Measurements from ENCODE around the gene FHIT. TPM values are rescaled to one million over a fixed set of nuclear protein-coding genes. Genes with fewer than 3 reads are reported as not detected.

Gene FHIT
- total and polyA plus RNA-seq, 2 of the 4 experiments (the other 2 are of a cell fraction): 0.07 TPM; not detected in 1

GRCh38 chr3:59920822-59921221, 1330.4 kb downstream of the FHIT start:
- no CpG with 5 or more reads among the region's 5 CpGs for WGBS, 2 experiments (ENCODE audit: extremely low coverage in 2 of 2, insufficient read length in 1 of 2)
- no peak overlapping the region for H4K5ac ChIP-seq (ENCODE audit: low read depth, low read length)
- no peak overlapping the region for H2BK5ac ChIP-seq (ENCODE audit: low read depth, low read length, poor library complexity, severe bottlenecking)

More at GRCh38 chr3:59920822-59921221, 1330.4 kb downstream of the FHIT start:
- in situ Hi-C loops (cut with MboI; ENCODE audit: low sequenced_read_pairs) (no loop called here), dilution Hi-C loops (cut with HindIII; ENCODE audit: low sequenced_read_pairs, unreplicated experiment) (no loop called here), intact Hi-C loops (cut with micrococcal nuclease) (no loop called here)
- Histone ChIP-seq H2AFZ (replicated peaks; ENCODE audit: low read length, poor library complexity) (no peak overlapping the region), H3K27me3 (ENCODE audit: control insufficient read depth, insufficient read depth, low read length) (no peaks in the 10 kb centered on the region), H4K20me1 (ENCODE audit: insufficient read depth, low read length) (no peaks in the 10 kb centered on the region), H3K9me3 (ENCODE audit: control insufficient read depth, insufficient read depth, low read length) (no peaks in the 10 kb centered on the region), H4K91ac (ENCODE audit: insufficient read depth, low read depth, low read length) (no peak overlapping the region), H2BK20ac (ENCODE audit: low read depth, low read length) (no peak overlapping the region), H3K14ac (replicated peaks; ENCODE audit: low read depth, low read length) (no peak overlapping the region), H3K23ac (ENCODE audit: low read depth, low read length) (no peak overlapping the region), H3K9ac (ENCODE audit: low read depth, low read length) (no peak overlapping the region), H3K36me3 (ENCODE audit: control insufficient read depth, insufficient read depth, low read length) (no peaks in the 10 kb centered on the region), H4K8ac (ENCODE audit: low read depth in 2 of 2, low read length in 2 of 2) (no peak overlapping the region), H3K79me1 (ENCODE audit: low read depth in 1 of 2, low read length in 2 of 2) (no peaks in the 10 kb centered on the region), H3K4me2 (ENCODE audit: low read depth, low read length) (no peak overlapping the region), H3K27ac (ENCODE audit: insufficient read depth, low read length) (no peak overlapping the region), H2AK5ac (ENCODE audit: low read depth, low read length) (no peak overlapping the region), H3K4ac (ENCODE audit: low read depth, low read length) (no peak overlapping the region), H2BK15ac (ENCODE audit: low read depth, low read length) (no peak overlapping the region), H3K56ac (ENCODE audit: extremely low read depth, insufficient read depth, low read length) (no peak overlapping the region), H3K18ac (ENCODE audit: low read depth, low read length) (no peak overlapping the region), H3K4me1 (ENCODE audit: control insufficient read depth, insufficient read depth, low read length) (no peaks in the 10 kb centered on the region), H3K9me1 (ENCODE audit: insufficient read depth, low read length) (no peaks in the 10 kb centered on the region), H3K4me3 (ENCODE audit: insufficient read depth, low read depth, low read length) (no peak overlapping the region), H2BK120ac (ENCODE audit: low read depth, low read length) (no peak overlapping the region), H2AK9ac (replicated peaks; ENCODE audit: low read depth, low read length, poor library complexity) (no peak overlapping the region)
- no TSS peak for BruUV-seq (replicated peaks)
- POLR2A ChIA-PET (ENCODE audit: unreplicated experiment): no interaction called here
- CTCF ChIA-PET: no interaction called here
- ATAC-seq (ENCODE audit: low read depth) (no peak), DNase-seq (no peak)
- TF ChIP-seq MAFK (IDR thresholded peaks at IDR 0.05; ENCODE audit: low read depth, low read length): no peak
- TF ChIP-seq BHLHE40 (IDR thresholded peaks at IDR 0.05; ENCODE audit: low read depth, low read length): no peak
- TF ChIP-seq CTCF (conservative IDR thresholded peaks at IDR 0.05; ENCODE audit: low read depth, low read length): no peak
- no peak for TF ChIP-seq CHD1 (IDR thresholded peaks at IDR 0.05; ENCODE audit: low read depth, low read length)
- TF ChIP-seq NFE2L2 (IDR thresholded peaks at IDR 0.05; ENCODE audit: low read depth, low read length): no peak
- TF ChIP-seq FOS (IDR thresholded peaks at IDR 0.05; ENCODE audit: low read depth, low read length): no peak
- TF ChIP-seq ELK1 (IDR thresholded peaks at IDR 0.05; ENCODE audit: borderline replicate concordance, low read depth, low read length): no peak
- no peak for TF ChIP-seq SMC3 (IDR thresholded peaks at IDR 0.05; ENCODE audit: low read depth, low read length)
- no peak for TF ChIP-seq POLR2A (IDR thresholded peaks at IDR 0.05; ENCODE audit: low read depth, low read length)
- no peak for TF ChIP-seq USF2 (IDR thresholded peaks at IDR 0.05; ENCODE audit: low read depth, low read length)
- no peak for TF ChIP-seq MAZ (IDR thresholded peaks at IDR 0.05; ENCODE audit: borderline replicate concordance, low read depth, low read length)
- TF ChIP-seq RCOR1 (IDR thresholded peaks at IDR 0.05; ENCODE audit: insufficient replicate concordance, low read length): no peak
- TF ChIP-seq MXI1 (IDR thresholded peaks at IDR 0.05; ENCODE audit: borderline replicate concordance, low read depth, low read length): no peak
- TF ChIP-seq RAD21 (IDR thresholded peaks at IDR 0.05; ENCODE audit: low read length): no peak
- TF ChIP-seq CEBPB (IDR thresholded peaks at IDR 0.05; ENCODE audit: low read depth, low read length): no peak
- TF ChIP-seq RFX5 (IDR thresholded peaks at IDR 0.05; ENCODE audit: low read depth, low read length): no peak
